GM18868 (cell line): Measurements from ENCODE around the gene EEA1.
A peak's percentile ranks its signal among the peaks of the same experiment; 100 is the strongest.
"Not testable (repeated sequence)": the region's sequence is repeated elsewhere in the genome, so short reads cannot be mapped to it uniquely, and the experiment has no call there.

Experiments
- ATAC-seq: cut with Tn5 transposase; IDR thresholded peaks from one replicate; pipeline ENCODE4 v1.9.1; 2021; ENCODE audit warnings: mild to moderate bottlenecking, moderate library complexity; ENCODE audit not compliant: unreplicated experiment

Gene EEA1

GRCh38 chr12:92810370-92810769, 118.7 kb downstream of the EEA1 start:
- ATAC-seq: peak; percentile 96

- no peak for ATAC-seq
These were observed 125.2 kb downstream of the EEA1 start for GRCh38 chr12:92803903-92804302.

DNA sequence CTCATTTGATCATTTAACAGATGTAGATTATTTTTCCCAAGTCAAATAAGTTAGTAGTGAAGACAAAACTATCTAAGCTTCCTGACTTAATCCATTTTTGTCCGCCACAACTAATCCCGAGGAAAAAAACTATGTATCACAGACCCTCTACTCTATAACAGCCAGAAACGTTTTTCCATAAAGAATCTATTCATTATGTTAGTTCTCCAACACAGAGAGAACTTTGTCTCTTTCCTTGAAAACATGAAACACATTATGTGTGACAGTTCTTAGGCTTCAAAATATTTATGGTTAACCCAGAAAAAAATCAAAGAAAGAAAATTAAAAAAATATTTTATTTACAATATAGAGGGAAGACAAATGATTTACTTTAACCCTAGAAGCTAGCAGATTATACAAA, 126.2 kb downstream of the EEA1 start:
- ATAC-seq: no peak

DNA sequence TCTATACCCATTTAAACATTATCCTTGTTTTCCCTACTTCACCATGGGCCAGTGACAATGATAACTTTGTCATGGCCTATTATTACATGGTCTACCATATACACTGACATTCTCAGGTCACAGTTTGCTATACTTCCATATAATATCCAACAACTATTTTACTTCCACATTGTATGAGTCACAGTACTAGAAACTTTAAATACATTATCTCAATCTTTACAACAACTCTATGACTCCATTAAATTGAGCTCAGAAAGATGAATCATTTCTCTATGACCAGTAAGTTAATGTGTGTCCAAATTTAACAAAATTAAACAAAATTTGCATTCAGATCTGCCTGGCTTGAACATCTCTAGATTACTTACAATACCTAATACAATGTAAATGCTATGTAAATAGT, 132.4 kb downstream of the EEA1 start:
- ATAC-seq: no peak

DNA sequence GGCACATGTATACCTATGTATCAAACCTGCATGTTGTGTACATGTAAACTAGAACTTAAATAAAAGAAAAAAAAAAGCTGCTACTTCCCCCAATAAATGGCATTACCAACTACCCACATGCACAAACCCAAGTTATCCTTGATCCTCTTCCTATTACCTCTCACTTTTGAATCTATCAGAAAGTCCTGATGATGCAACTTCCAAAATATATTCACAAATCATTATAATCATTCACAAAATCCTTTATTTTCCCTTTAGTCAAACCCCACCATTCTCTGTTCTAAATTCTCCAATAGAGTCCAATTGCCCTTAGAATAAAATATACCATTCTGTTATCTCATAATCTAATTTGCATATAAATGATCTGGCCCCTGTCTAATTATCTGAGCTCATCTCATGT, 134.3 kb downstream of the EEA1 start:
- ATAC-seq: no peak

DNA sequence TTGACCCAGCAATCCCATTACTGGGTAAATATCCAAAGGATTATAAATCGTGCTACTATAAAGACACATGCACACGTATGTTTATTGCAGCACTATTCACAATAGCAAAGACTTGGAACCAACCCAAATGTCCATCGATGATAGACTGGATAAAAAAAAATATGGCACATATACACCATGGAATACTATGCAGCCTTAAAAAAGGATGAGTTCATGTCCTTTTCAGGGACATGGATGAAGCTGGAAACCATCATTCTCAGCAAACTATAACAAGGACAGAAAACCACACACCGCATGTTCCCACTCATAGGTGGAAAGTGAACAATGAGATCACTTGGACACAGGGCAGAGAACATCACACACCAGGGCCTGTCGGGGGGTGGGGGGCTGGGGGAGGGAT, 134.7 kb downstream of the EEA1 start:
- ATAC-seq: not testable (repeated sequence)

DNA sequence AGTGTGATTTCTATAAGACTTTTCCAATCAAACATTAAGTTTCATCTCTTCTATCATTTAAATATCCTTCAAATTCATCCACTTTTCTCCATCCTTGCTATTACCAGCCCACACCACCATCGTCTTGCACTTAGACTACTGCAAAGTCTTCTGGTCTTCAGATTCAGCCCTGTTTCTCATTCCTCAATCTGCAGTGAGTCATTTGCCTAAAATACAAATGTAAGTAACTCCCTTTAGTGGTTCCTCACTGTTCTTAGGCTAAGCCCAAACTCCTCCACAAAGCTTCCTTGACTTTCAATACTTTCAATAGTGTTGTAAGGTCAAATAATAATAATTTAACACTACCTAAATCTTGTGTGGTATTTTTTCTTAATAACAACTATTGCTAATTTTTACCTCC, 143.1 kb downstream of the EEA1 start:
- ATAC-seq: no peak

GRCh38 chr12:92785563-92785950, 143.5 kb downstream of the EEA1 start:
- ATAC-seq: no peak

DNA sequence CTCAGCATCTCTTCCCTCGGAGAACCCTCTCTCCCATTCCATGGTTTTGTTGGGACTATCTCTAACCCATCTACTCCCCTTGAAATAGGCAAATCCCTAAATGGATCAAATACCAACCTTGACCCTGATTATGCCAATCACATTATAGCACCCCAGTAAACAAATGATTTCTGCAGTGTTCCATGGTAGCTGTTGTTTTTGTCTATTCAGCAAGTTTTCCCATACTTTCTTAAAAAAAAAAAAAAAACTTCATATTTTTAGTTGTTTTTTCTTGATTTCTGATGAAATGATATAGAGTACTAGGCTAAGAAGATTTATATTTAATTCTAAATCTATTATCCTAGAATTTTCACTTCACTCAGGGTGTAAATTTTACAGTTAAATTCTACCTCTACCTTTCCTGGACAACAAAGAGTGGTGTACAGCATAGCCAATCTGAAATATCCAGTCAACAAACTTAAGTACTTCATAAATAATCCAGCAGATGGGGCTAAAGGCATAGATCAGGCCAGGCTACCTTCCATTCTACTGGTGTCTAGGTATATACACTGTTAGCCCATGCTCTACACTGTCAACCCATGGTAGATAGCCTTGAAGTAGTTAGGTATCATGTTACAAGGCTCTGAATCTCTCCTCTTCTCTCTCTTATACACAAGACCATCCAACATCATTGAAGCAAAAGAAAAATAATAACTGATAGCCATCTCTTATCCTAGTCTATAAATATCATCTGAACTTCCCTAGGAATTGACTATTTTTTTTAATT, 144.1 kb downstream of the EEA1 start:
- peak; percentile 97 for ATAC-seq

DNA sequence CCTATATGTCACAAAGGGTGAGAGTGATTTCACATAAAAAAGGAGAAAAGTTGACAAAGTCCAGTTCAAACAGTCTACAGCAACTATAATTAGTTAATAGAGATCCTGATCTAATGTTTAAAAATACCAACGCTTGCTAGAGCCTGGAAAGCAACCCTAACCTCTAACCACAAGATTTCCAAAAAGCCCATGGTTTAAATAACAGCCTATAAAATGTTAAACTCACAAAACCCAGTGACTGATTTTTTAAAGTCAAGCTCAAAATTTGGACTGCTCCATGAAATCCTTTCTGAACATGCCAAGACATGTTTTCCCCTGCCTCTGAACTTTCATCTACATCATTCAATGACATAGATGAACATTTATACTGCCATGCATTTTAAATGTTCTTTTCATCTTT, 144.7 kb downstream of the EEA1 start:
- ATAC-seq: no peak

DNA sequence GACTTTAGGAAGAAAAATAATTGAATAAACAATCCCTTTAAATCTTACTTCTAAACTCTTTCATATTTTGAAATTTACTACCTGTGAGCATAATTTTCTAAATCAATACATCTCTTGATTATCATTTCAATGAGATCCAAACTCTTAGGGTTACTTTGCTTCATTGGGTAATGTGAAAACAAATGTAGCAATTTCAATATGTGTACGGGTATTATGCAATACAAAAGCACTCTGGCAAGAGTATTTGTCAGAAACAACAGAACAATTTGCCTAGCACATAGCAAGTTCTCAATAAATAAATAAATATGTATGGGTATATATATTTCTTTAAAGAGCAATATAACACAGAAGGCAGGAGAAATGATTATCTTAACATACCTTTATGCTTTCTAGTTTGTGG, 149.2 kb downstream of the EEA1 start:
- no peak for ATAC-seq

GRCh38 chr12:92778525-92778924, 150.6 kb downstream of the EEA1 start:
- ATAC-seq: no peak

- no peak for ATAC-seq
These were observed 153.7 kb downstream of the EEA1 start for GRCh38 chr12:92775416-92775815.

DNA sequence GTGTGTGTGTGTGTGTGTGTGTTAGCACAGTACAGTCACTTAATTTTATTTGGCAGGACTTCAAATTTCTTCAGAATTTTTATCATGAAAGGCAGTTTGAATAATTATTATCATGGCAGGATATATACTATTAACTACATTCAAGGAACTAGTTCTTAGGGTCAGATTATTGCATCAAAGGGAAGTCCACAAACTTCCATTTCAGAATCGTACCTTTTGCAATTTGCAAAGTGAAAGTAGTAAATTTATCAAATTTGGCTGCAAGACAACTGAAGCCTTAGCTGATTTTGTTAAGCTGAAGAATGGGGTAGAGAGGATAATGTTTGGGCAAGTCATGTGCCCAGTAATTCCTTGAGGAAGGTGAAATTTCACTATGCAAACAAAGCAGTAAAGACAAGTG, 158.1 kb downstream of the EEA1 start:
- ATAC-seq: no peak

DNA sequence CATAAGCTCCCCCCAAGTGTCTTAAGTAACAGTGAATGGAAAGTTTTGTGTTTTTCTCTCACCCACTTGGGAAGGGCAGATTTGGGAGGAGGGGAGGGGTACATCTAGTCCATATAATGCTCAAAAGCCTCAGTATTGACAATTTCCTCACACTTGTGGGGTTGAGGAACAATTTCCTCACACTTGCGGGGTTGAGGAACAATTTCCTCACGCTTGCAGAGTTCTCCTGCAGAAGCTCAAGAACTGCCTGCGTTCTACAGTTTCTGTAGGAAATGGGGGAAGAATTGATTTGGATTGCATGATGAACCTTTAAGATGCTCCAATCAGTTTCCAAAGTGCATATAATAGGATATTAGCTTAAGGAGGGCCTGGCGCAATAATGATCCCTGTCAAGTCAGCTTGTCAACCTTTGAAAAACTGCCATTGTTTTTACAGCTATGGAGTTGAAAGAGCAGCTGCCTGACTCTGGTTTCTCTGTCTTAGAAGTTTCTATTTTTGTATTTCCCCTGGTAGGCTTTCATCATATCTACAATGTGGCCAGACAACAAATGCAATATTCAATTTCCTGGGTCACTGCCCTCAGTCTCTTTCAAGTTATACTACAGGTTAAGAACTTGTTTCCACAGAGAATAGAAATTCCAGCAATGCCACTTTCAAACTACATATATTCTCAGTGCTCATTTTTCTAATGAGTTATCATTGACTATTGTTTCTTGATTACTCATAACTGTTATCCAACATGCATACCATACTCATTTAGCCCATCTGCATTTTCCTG, 159.8 kb downstream of the EEA1 start:
- ATAC-seq: peak; percentile 81

DNA sequence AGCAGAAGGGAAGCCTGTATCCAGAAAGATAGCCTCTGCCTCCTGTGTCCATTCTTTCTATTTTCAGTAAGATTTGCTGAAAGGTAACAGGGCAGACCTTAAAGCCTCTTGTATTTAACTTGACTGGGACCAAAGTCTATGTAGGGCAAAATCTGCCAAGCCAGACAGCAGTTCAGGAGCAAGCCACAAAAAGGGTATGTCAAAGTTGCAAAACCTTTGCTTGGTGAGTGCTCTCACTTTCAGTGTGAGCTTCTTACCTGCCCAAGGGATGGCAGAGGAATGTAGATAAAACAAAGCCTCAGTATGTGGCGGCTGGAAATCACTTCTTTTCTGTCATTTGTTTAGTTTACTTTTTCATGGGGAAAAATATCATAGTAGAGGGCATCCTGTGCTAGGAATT, 163.2 kb downstream of the EEA1 start:
- ATAC-seq: no peak

DNA sequence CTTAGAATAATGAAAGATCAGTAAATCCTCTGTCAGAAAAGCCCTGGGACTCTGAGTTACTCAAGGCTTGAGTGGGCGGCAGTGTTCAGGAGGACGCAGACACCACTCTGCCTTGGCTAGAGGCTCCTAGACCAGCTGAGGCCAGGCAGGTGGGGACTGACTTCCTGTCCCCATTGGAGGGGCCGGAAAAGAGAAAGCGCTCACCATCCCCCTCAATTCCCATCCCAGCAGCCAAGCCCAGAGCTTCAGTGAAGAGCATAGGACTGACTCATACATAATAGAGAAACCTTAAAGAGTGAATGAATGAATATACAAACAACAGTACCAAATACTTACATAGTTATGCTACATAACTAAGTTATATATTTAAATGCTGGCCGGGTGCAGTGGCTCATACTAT, 164.3 kb downstream of the EEA1 start:
- no peak for ATAC-seq

GRCh38 chr12:92762773-92763172, 166.3 kb downstream of the EEA1 start:
- ATAC-seq: no peak

DNA sequence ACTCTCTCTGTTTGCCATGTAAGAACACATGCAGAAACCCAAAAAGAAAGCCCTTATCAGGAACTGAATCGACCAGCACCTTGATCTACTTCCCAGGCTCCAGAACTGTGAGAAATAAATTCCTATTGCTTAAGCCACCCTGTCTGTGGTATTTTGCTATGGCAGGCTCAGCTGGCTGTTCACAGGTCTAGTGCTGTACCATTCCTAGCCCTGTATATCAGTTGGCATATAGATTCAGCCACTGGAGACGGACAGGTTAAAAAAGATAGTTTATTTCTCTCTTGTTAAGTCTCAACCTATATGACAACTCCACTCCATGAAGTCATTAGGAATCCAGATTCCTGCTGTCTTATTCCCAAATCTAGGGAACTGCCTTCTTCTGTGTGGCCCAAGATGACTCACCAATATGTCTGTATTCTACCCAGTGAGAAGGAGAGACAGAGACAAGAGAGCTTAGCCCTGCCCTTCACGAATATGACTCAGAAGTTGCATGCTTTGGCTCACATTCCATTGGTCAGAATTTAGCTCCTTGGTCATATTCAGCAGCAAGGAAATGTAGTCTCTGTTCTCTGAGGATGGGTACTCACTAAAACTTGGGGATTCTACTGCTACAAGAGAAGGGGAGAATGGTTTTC, 169.3 kb downstream of the EEA1 start:
- ATAC-seq: no peak

DNA sequence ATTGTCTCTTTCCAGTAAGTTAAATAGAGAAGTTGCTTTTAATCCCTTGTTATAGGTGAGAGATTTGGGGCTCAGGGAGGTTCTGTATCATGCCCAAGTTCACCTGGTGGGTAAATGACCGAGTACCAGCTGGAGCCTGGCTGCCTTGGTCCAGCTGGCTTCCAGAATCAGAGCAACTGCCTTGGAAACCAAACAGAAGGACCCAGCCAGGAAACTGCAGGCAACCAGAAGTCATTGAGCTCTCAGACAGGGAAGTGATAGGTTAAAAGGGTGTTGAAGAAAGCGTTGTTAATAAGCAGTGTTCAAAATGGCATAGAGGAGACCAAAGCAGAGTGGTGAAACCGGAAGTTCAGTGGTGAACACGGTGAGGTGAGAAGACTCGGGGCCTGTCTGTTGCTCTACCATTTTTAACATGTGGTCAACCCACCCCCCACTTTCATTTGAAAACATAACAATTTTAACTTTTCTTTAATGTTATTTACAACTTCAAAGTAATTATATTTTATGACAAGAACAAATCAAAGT, 171.4 kb downstream of the EEA1 start:
- no peak for ATAC-seq

GRCh38 chr12:92756898-92757596, 172.0 kb downstream of the EEA1 start:
- no peak for ATAC-seq
